Left ventricle myocardium inferior (tissue), 1 donor: ENCODE results near the gene OR2Y1. TPM values are rescaled to one million over a fixed set of nuclear protein-coding genes. Genes with fewer than 3 reads are reported as not detected.
A peak's percentile ranks its signal among the peaks of the same experiment; 100 is the strongest.
"Not testable (repeated sequence)": the region's sequence is repeated elsewhere in the genome, so short reads cannot be mapped to it uniquely, and the experiment has no call there.

ENCODE experiments used
- DNase-seq: peaks from one replicate; pipeline ENCODE4 v3.0.0-alpha.2; 2020
- H3K27ac ChIP-seq: fragments of 200-600 bp; replicated peaks from 2 replicates; pipeline ENCODE4 v1.8.0; 2021
- H3K27me3 ChIP-seq: fragments of 200-600 bp; 2 replicates; pipeline ENCODE4 v1.8.0; 2021; ENCODE audit warnings: low read depth
- H3K36me3 ChIP-seq: fragments of 200-600 bp; 2 replicates; pipeline ENCODE4 v1.8.0; 2021
- H3K4me1 ChIP-seq: fragments of 200-600 bp; 2 replicates; pipeline ENCODE4 v1.8.0; 2021
- H3K4me3 ChIP-seq: fragments of 200-600 bp; 2 replicates; pipeline ENCODE4 v1.8.0; 2021; ENCODE audit warnings: mild to moderate bottlenecking, moderate library complexity
- H3K9me3 ChIP-seq: fragments of 200-600 bp; replicated peaks from 2 replicates; pipeline ENCODE4 v1.8.0; 2021
- CTCF ChIP-seq: fragments of 200-600 bp; IDR thresholded peaks from 2 replicates; pipeline ENCODE4 v1.8.0; 2021; ENCODE audit warnings: antibody characterized with exemption, mild to moderate bottlenecking, borderline replicate concordance
- intact Hi-C: fragments of 100-400 bp; cut with micrococcal nuclease; formaldehyde crosslinking; loops from one replicate; pipeline ENCODE4 v1.11.0; 2022
- total RNA-seq: library from RNA; stranded (reverse); fragmentation: NEBNext Ultra II Directional; extraction: Animal tissue kit (Norgen Biotek cat#: 25700); gene quantifications from one replicate; pipeline ENCODE4 v1.2.1, GENCODE V29; 2021
- donor health status: DM: no; HTN: yes; CAD: no; lungs with severe emphysema.

The OR2Y1 gene
- total RNA-seq, 1 donor from 2014 or later = not detected

- Histone ChIP-seq H3K36me3 (no peaks in the 10 kb centered on the region), H3K27me3 (peaks cover 31% of the 10 kb centered on the region), H3K4me1 (no peaks in the 10 kb centered on the region), H3K9me3 (no peaks in the 10 kb centered on the region), H3K4me3 (no peak overlapping the region), H3K27ac (no peak overlapping the region)
- peak; percentile 60 for TF ChIP-seq CTCF
- intact Hi-C loops = no loop called here
- DNase-seq = no peak
Observed at GRCh38 chr5:180718810-180719453, 20.9 kb downstream of the OR2Y1 start.

- intact Hi-C loops = no loop called here
- TF ChIP-seq CTCF = no peak
- Histone ChIP-seq H3K4me1 (no peaks in the 10 kb centered on the region), H3K36me3 (no peaks in the 10 kb centered on the region), H3K9me3 (peaks cover 5% of the 10 kb centered on the region), H3K27me3 (peaks cover 33% of the 10 kb centered on the region), H3K27ac (no peak overlapping the region), H3K4me3 (no peak overlapping the region)
- DNase-seq = no peak
Observed at GRCh38 chr5:180717989-180718388, 21.9 kb downstream of the OR2Y1 start.

- Histone ChIP-seq H3K27me3 (peaks cover 45% of the 10 kb centered on the region), H3K4me1 (no peaks in the 10 kb centered on the region), H3K4me3 (no peak overlapping the region), H3K27ac (no peak overlapping the region), H3K36me3 (no peaks in the 10 kb centered on the region), H3K9me3 (peaks cover 30% of the 10 kb centered on the region)
- no peak for TF ChIP-seq CTCF
- intact Hi-C loops = no loop called here
- DNase-seq = no peak
Observed at GRCh38 chr5:180704362-180704761, 35.5 kb downstream of the OR2Y1 start.

GRCh38 chr5:180703912-180704311 is 35.9 kb downstream of the OR2Y1 start:
- Histone ChIP-seq H3K4me3 (no peak overlapping the region), H3K27ac (no peak overlapping the region), H3K9me3 (peaks cover 34% of the 10 kb centered on the region), H3K36me3 (no peaks in the 10 kb centered on the region), H3K4me1 (no peaks in the 10 kb centered on the region), H3K27me3 (peaks cover 41% of the 10 kb centered on the region)
- intact Hi-C loops = no loop called here
- no peak for TF ChIP-seq CTCF
- no peak for DNase-seq

GRCh38 chr5:180703371-180703770 is 36.5 kb downstream of the OR2Y1 start:
- Histone ChIP-seq H3K9me3 (peaks cover 34% of the 10 kb centered on the region), H3K27me3 (peaks cover 36% of the 10 kb centered on the region)
- DNase-seq, H3K4me1 ChIP-seq, H3K4me3 ChIP-seq, intact Hi-C loops, H3K36me3 ChIP-seq, H3K27ac ChIP-seq: not testable (repeated sequence)

GRCh38 chr5:180700440-180700839 is 39.4 kb downstream of the OR2Y1 start:
- H3K36me3 ChIP-seq, H3K4me3 ChIP-seq, intact Hi-C loops, H3K4me1 ChIP-seq, H3K27ac ChIP-seq, DNase-seq: not testable (repeated sequence)
- Histone ChIP-seq H3K27me3 (peaks cover 51% of the 10 kb centered on the region), H3K9me3 (peaks cover 46% of the 10 kb centered on the region)
